ENCODE data around the gene BACH1.

GRCh38 chr21:29260461-29260860 lies 38.3 kb upstream of the BACH1 start:
- no peak for TF ChIP-seq EZH2 (IDR thresholded peaks at IDR 0.05; ENCODE audit: borderline replicate concordance, insufficient read depth, low read depth, low read length, poor library complexity, severe bottlenecking)
- TF ChIP-seq, protein P1, sequence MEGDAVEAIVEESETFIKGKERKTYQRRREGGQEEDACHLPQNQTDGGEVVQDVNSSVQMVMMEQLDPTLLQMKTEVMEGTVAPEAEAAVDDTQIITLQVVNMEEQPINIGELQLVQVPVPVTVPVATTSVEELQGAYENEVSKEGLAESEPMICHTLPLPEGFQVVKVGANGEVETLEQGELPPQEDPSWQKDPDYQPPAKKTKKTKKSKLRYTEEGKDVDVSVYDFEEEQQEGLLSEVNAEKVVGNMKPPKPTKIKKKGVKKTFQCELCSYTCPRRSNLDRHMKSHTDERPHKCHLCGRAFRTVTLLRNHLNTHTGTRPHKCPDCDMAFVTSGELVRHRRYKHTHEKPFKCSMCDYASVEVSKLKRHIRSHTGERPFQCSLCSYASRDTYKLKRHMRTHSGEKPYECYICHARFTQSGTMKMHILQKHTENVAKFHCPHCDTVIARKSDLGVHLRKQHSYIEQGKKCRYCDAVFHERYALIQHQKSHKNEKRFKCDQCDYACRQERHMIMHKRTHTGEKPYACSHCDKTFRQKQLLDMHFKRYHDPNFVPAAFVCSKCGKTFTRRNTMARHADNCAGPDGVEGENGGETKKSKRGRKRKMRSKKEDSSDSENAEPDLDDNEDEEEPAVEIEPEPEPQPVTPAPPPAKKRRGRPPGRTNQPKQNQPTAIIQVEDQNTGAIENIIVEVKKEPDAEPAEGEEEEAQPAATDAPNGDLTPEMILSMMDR (IDR thresholded peaks at IDR 0.05), result no peak

Measured in B cell (primary cell).